Activated CD8-positive, alpha-beta T cell treated with anti-CD3 and anti-CD28 coated beads for 36 hours (primary cell): ENCODE measurements around the gene SPATA19. TPM values are rescaled to one million over a fixed set of nuclear protein-coding genes. Genes with fewer than 3 reads are reported as not detected.

Source experiments
- ATAC-seq: fragments of 200-7000 bp; cut with Tn5 transposase; one replicate; pipeline ENCODE4 v1.10.0; 2021; ENCODE audit warnings: mild to moderate bottlenecking, moderate library complexity
- CTCF ChIA-PET: fragments of 350-600 bp; sonication (Branson Sonifier 250); formaldehyde crosslinking; loops from one replicate; lab custom pipeline; 2021; ENCODE audit warnings: antibody characterized with exemption; lab: Charles Lee
- POLR2A ChIA-PET: fragments of 350-600 bp; sonication (Branson Sonifier 250); formaldehyde crosslinking; loops from one replicate; lab custom pipeline; 2021; ENCODE audit warnings: antibody characterized with exemption; lab: Charles Lee
- DNase-seq: peaks from one replicate; pipeline ENCODE4 v3.0.0-alpha.2; 2020
- H3K27ac Mint-ChIP-seq: one replicate; pipeline ENCODE4 v1.8.0; 2021; ENCODE audit warnings: mild to moderate bottlenecking, mixed read lengths
- H3K27me3 Mint-ChIP-seq: one replicate; pipeline ENCODE4 v1.8.0; 2021; ENCODE audit warnings: mixed read lengths
- H3K36me3 Mint-ChIP-seq: one replicate; pipeline ENCODE4 v1.8.0; 2021; ENCODE audit warnings: low read depth, mixed read lengths
- H3K4me1 Mint-ChIP-seq: one replicate; pipeline ENCODE4 v1.8.0; 2021; ENCODE audit warnings: low read depth, mixed read lengths
- H3K4me3 Mint-ChIP-seq: one replicate; pipeline ENCODE4 v1.8.0; 2021; ENCODE audit warnings: mild to moderate bottlenecking, moderate library complexity, mixed read lengths
- H3K9me3 Mint-ChIP-seq: one replicate; pipeline ENCODE4 v1.8.0; 2021; ENCODE audit warnings: mixed read lengths
- CTCF ChIP-seq: fragments of 200-600 bp; IDR thresholded peaks from one replicate; pipeline ENCODE4 v1.8.0; 2022; ENCODE audit warnings: antibody characterized with exemption, mild to moderate bottlenecking
- intact Hi-C: fragments of 100-400 bp; cut with micrococcal nuclease; formaldehyde crosslinking; loops from one replicate; pipeline ENCODE4 v1.10.0; 2022
- total RNA-seq, 2 experiments: library from RNA; stranded (reverse); gene quantifications; one replicate each; pipeline ENCODE4 v1.2.3, GENCODE V29; 2021

Gene SPATA19
- total RNA-seq, 2 experiments from 2014 or later: not detected

GRCh38 chr11:133841279-133842043 lies 3.9 kb downstream of the SPATA19 start:
- Mint-ChIP-seq H3K4me1 (no peaks in the 10 kb centered on the region), H3K9me3 (no peaks in the 10 kb centered on the region), H3K27ac (no peak overlapping the region), H3K36me3 (no peaks in the 10 kb centered on the region), H3K27me3 (peaks cover 6% of the 10 kb centered on the region), H3K4me3 (no peak overlapping the region)
- intact Hi-C loops: no loop called here
- CTCF ChIA-PET: no interaction called here
- POLR2A ChIA-PET: no interaction called here
- no peak for TF ChIP-seq CTCF
- ATAC-seq: no peak
- no peak for DNase-seq

DNA sequence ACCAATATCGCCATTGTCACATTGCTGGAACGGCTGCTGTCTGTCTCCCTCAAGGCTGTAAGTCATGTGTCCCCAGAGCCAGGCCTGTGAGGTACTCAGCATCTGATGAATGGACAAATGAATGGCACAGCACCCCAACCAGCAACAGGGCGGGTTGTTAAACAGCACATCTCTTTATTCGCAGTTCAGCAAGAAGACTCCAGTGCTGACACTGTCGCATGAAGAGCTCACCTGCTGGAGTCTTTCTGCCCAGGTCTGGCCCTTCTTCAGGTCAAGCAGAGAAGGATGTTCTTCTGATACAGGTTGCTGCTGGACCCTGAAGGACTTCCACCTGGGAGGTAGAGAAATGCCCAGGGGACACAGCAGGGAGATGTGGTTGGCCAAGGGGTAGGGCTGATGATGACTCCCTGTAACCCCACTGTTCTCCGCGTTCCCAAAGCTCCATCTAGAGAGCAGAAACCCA lies 4.8 kb downstream of the SPATA19 start:
- no peak for TF ChIP-seq CTCF
- H3K4me3 Mint-ChIP-seq: no peak overlapping the region
- H3K27me3 Mint-ChIP-seq: peaks cover 11% of the 10 kb centered on the region
- H3K36me3 Mint-ChIP-seq: no peaks in the 10 kb centered on the region
- no peak overlapping the region for H3K27ac Mint-ChIP-seq
- H3K4me1 Mint-ChIP-seq: peaks cover 3% of the 10 kb centered on the region
- CTCF ChIA-PET: no interaction called here
- ATAC-seq (no peak), DNase-seq (no peak)
- no peaks in the 10 kb centered on the region for H3K9me3 Mint-ChIP-seq
- intact Hi-C loops: no loop called here
- POLR2A ChIA-PET: no interaction called here

DNA sequence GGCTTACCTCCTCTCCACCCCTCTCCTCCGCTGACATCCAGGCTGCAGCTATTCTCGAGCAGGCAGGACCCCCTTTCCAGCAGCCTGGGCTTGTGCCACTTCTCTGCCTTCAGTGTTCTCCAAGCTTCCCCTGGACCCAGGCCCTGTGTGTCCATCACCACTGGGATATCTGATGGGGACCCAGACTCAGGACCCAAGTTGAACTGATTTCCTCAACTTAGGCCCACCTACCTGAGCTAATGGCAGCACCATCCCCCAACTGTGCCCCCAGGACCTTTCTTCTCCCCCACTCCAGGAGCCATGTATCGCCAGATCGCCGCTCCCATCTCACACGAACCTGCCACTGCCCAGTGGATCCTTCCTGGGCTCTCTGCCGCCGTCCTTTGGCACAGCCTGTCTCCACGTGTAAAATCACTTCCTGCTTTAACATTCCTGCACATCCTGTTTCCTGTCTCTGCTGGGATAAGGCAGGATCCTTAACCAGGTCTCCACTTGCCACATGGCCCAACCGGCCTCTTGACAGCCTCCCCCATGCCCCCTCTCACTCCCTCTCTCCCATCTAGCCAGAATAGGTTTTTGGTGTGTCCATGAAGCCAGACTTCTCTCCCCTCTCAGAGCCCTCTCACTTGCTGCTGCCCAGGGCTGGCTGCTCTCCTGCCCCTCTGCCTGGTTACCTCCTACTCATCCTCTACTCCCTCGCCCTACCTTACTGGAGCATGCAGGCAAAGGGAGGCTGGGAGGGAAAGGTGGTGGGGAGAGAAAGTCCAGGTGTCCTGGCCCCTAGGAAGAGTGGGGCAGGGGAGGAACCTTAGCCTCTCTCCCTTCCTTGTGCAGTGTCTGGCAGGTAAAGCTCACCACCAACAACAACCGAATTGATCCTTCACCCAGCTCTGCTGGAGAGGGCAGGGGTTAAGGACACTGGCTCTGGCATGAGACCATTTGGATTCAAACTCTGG lies 9.4 kb downstream of the SPATA19 start:
- H3K27ac Mint-ChIP-seq: no peak overlapping the region
- H3K36me3 Mint-ChIP-seq: no peaks in the 10 kb centered on the region
- TF ChIP-seq CTCF: no peak
- intact Hi-C loops: no loop called here
- peaks cover 8% of the 10 kb centered on the region for H3K4me1 Mint-ChIP-seq
- ATAC-seq (peak; percentile 24), DNase-seq (no peak)
- H3K4me3 Mint-ChIP-seq: no peak overlapping the region
- ChIA-PET CTCF (interaction anchor here (1.0 to 2.6 kb wide), 16 partner anchors 8 to 758 kb away, joined by 3 to 30 read pairs (median 4); partner anchors contain the start of gene SPATA19), POLR2A (interaction anchor here (0.6 kb wide), 1 partner anchor 99 kb away, joined by 3 read pairs; no protein-coding TSS in a partner anchor)
- H3K27me3 Mint-ChIP-seq: peaks cover 9% of the 10 kb centered on the region
- H3K9me3 Mint-ChIP-seq: no peaks in the 10 kb centered on the region

- CTCF ChIA-PET: interaction anchor here (0.7 to 2.6 kb wide), 17 partner anchors 9 to 757 kb away, joined by 3 to 30 read pairs (median 4); partner anchors contain the start of gene SPATA19
Measured at GRCh38 chr11:133834682-133835592, 10.4 kb downstream of the SPATA19 start.

More at GRCh38 chr11:133834682-133835592, 10.4 kb downstream of the SPATA19 start:
- Mint-ChIP-seq H3K4me1 (peaks cover 8% of the 10 kb centered on the region), H3K27ac (no peak overlapping the region), H3K27me3 (peaks cover 9% of the 10 kb centered on the region), H3K36me3 (no peaks in the 10 kb centered on the region), H3K9me3 (no peaks in the 10 kb centered on the region), H3K4me3 (no peak overlapping the region)
- TF ChIP-seq CTCF: peak; percentile 64
- POLR2A ChIA-PET: interaction anchor here (0.6 kb wide), 1 partner anchor 98 kb away, joined by 3 read pairs; no protein-coding TSS in a partner anchor
- intact Hi-C loops: no loop called here
- peak; percentile 81 for ATAC-seq
- peak; percentile 71 for DNase-seq
